ENCODE data around the gene GYPC.

DNA sequence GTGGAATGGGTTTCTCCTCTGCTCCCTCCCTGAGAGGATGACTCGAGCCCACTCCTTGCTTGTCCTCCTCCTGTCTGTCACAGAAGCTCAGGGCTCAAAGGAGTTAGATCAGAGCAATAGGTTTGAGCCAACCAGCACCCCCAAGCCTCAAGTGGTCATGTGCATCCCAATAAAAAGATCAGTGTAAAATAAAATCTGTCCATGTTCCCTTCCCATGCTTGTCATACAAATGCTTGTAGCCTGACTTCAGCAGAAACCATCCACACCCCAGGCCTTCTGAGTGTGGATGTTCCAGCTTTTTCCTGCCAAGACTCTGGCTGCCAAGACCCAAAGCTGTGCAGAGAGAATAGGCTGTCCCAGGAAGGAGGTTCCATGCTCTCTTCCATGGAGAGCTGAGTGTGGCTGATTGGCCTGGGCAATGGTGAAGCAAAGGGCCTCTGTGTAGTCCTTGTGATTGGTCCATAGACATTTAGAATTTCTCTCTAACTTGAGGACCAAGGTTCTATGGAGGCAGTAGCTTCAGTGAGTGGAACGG, 67.4 kb downstream of the GYPC start:
- TF ChIP-seq ZNF274 (IDR thresholded peaks at IDR 0.05; ENCODE audit: low read depth, low read length) (no peak), SUZ12 (IDR thresholded peaks at IDR 0.05; ENCODE audit: extremely low read depth, insufficient read depth, insufficient read length) (no peak), YY1 (IDR thresholded peaks at IDR 0.05; ENCODE audit: insufficient read depth, insufficient read length) (no peak)
